NCI-H526 treated with DMSO at 0.1 percent for 48 hours (cell line): ENCODE data around the gene ARF1.

Source experiments
- DNase-seq: peaks from one replicate; lab custom pipeline; 2025; lab: John Stamatoyannopoulos, UW

ARF1 gene

DNA sequence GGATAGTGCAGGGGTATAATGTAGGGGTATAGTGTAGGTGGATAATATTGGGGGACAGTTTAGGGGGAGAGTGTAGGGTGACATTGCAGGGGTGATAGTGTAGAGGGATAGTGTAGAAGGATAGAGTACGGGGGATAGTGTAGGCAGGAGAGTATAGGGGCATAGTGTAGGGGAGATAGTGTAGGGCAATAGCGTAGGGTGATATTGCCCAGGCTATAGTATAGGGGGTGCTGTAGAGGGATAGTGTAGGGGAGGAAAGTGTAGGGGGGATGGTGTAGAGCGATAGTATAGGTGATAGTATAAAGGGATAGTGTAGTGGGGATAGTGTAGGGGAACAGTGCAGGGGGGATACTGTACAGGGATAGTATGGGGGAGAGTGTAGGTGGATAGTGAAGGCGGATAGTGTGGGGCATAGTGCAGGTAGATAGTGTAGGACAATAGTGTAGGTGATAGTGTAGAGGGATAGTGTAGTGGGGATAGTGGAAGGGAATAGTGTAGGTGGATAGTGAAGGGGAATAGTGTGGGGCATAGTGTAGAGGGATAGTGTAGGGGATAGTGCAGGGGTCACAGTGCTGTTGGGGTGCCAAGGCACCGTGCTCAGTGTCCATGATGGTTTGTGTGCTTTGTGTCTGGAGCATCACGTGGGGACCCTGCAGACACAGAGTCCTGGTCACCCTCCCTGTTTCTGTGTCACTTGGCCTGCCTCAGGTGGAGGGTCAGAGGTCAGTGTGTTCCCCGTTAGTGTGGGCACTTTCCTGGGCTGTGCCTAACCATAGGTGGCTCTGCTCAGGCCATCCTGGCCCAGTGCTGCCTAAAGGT is 10.5 kb upstream of the ARF1 start:
- DNase-seq: no peak

DNA sequence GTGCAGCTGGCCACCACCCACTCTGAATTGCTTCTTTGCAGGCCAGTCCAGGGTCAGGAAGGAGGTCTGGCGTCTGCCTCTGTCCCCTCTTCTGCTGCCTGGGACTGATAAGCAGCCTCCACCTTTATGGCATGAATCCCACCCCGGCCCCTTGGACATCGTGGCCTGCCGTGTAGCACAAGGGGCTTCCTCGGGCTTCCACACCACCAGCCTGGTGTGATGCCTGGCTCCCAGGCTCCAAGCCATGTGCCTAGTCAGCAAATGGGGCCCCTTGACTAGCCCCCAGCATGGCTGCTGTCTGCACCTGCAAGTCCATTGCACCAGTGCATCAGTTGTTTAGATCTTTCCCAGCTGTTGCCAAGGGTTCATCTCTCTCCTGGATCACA is 9.9 kb upstream of the ARF1 start:
- no peak for DNase-seq

DNA sequence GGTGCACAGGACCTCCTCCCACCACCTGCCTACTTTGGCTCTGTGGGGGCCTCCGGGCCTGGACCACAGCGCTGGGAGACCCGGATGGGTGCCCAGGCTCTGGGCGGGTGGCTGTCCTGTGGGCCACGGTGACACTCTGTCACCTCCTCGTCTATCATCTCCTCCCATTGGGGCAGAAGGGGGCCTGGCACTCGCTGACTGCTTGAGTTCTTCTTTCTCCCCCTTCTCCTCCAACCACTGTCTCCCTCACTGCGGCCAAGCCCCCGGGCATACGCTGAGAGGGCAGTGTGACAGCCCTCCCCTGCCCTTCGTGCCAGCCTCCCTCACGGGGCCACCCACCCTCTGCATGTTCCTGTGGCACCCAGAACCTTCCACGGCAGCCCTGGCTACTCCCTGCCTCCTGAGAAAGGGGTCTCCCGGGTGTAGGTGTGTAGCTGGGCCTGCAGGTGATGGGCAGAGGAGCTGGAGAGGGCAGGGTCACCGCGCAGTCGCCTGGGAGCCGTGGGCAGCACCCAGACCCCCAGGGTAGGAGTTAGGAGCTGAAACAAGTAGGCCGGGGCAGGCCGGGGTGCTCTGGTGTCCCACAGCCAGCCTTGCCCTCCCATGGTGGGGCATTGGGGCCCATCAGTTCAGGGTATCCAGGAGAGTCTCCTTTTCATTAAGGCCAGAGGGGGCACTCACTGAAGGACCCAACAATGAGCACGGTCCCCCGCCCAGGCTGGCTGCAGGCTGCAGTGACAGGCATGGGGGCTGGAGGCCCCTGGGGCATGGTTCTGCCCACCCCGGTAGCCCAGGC is 9.2 kb upstream of the ARF1 start:
- DNase-seq: no peak

DNA sequence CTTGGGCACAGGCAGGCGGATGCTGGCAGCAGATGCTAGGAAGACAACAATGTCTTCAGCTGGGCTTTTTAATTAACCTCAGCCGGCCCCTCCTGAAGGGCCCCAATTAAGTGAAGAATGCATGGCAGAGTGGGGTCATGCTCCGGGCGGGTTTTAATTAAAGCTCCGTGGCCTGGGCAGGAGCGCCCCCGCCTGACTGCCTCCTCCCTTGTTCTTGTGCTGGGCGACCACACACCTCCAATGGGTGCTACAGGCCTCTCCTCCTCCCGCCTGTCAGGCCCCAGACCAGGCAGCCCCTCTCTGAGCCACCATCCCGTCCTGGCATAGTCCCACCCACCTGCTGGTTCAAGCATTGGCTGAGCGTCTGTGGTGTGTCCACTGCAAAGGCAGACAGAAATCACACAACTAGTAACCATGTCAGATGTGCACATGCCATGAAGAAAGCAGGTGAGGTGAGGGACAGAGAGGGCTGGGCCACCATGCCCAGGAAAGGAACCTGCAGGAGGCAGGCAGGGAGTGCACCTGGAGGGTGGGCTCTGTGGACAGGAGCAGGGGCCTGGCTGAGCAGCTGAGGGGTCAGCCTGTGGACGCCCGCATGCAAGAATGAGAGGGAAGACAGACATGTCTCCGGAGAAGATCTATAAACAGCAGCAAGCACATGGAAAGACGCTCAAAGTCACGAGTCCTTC is 8.5 kb upstream of the ARF1 start:
- DNase-seq: no peak

DNA sequence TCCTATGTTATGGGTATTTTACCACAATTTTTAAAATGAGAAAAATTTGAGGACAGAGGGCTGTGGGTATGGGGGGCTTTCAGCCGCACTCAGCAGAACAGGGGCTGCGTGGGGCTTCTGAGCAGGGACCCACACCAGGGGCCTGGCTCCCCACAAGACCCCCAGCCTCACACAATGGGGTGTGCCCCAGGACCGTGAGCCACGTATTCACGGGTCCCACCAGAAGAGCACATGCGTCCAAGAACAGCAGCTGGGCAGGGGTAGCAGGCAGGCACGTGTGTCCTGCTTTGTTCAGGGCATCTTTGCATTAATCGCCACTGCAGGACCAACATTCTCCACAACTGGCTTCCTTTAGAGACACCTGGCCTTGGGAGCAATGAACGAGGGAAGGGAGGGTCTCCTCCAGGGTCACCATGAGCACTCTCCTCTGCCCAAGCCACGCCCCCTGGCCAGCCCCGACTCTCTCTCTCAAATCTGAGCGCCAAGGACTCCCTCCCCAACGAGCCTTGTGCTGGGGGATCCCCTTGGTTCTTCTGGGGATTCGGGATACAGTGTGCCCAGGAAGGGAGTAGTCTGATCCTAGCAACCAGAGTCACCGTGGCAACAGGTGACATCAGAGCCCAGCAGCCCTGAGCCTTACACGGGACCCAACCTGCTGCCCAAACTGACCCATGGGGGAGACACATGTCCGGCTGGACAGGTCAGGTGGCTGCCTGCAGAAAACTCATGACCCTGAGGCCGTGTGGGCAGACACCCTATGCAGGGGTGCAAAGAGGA is 7.4 kb upstream of the ARF1 start:
- no peak for DNase-seq

DNA sequence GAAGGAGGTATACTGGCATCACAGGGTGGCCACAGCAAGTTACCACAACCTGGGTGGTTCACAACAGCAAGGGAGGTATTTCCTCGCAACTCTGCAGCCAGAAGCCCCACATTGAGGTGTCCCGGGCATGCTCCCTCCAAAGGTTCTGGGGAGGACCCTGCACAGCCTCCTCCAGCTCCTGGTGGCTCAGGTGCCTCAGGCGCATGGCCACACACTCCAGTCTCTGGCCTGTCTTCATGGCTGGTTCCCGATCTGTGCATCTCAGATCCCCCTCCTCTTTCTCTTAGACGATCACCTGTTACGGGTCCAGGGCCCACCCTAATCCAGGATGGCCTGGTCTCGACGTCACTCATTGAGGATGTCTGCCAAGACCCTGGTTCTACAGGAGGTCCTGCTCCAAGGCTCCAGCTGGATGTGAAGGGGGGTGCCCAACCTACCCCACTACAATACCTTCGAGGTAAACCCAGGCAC is 6.7 kb upstream of the ARF1 start:
- no peak for DNase-seq

DNA sequence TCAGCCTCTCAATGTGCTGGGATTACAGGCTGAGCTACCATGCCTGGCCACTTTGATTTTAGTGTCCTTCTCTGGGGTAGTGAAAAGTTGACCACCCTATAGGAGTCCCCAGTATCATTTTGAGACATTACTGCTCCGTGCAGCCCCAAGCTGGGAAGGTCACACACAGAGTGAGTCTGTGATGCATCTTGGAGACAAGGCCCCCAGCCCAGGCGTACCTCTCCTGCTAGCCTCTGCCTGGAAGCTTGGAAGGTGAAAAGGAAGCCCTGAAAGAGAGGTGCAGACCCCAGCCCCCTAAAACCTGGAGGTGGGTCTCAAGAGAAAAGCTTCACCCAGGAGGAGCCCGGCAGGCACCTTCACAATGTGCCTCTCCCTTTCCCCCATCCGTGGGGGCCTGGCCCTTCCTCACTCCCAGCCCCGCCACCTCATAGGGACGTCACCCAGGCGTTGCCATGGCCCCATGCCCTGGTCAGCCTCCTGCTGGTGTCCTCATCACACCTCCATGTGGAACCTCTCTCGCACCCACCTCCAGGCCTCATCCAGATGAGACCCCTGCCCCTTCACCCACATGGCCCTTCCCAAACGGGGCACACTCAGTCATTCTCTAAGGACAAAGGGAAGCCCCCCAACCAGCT is 5.6 kb upstream of the ARF1 start:
- no peak for DNase-seq

DNA sequence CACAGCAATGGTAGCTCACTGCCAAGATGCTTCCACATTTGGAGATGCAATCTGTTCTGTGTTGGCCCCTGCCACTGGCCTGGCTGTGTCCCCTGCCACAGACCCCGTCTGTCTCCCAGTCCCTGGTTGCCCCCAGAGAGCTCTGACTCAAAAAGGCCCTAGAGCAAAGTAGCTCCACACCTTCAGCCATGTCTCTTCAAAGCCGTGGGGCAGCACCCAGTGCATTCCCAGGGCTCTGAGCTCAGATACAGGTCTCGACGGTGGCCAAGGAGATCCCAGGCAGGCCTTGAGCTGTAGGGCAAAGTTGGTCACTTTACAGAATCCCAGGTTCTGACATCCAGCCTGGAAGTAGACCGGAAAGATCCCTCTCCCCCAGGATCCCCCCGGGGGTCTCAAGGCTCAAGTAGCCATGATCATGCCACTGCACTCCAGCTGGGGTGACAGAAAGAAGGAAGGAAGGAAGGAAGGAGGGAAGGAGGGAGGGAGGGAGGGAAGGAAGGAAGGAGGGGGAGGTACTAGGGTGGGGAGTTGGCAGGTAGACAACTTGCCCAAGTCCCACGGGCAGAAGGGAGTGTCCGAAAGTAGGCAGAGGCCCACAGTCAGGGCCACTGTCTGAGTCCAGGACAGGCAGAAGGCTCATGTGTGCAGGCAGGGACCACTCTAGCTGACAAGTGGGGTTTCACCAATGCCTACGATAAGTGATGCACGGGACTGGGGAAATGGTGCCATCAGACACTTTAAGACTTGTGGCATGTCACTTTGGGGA is 4.8 kb upstream of the ARF1 start:
- no peak for DNase-seq

DNA sequence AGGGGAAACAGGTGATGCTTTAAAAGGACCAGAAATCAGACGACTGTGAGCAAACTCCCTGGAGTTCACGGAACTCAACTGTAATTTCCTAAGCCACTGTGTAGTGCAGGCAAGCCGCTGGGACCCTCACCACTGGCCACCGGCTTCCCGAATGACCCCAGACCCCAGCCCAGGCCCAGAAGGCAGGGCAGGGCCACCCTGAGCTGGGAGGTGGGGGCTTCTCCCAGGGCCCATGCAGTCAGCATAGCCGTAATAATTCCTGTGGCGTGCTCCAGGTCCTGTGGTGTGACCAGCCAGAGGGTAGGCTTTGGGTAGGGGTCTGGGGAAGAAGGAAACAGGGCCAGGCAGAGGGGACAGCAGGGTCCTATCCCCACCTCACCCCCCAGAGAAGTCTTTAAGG is 3.5 kb upstream of the ARF1 start:
- DNase-seq: no peak

DNA sequence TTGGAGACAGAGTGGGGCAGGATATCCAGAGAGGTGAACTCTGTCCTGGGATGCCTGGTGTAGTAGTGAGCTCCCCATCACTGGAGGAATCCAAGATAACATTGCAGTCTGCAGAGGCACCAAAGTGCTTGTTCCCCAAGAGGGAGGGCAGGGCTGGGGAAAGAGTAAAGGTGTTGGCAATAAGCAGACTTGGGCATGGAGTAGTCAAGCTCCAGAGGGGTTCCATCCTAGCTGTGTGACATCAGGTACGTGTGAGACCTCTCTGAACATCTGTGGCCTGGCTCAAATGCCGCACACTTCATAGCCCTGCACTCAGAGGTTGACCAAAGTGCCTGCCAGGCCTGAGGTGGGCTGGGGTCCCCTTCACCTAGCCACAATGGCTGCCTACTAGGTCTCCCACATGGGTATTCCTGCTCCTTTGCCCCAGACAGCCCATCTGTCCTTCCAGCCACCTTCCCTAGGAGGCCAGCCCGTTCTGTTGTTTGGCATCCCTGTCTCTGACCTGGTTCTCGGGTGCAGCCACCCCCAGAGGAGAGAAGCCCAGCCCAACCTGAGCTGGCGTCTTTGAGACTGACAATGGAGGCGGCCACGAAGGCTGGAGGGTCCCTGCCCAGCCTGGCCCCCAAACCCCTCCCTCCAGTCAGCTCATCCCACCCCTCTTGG is 2.8 kb upstream of the ARF1 start:
- DNase-seq: no peak

DNA sequence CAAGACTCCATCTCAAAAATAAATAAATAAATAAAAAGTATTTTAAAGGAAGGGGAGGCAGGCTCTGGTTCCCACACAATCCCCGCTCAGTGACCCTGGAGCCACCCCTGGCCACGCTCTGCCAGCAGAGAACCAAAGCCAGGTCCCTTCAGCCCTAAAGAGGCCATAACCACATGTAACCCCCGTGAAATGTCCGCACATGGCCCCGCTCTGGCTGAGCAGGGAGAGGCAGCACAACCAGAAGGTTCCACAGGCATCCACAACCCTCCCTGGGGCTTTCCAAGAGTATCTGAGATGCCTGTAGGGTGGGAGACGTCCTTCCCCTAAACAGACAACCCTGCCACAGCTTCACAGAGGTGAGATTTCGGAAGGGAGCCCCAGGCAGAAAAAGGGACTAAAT is 1.4 kb upstream of the ARF1 start:
- DNase-seq: no peak

DNA sequence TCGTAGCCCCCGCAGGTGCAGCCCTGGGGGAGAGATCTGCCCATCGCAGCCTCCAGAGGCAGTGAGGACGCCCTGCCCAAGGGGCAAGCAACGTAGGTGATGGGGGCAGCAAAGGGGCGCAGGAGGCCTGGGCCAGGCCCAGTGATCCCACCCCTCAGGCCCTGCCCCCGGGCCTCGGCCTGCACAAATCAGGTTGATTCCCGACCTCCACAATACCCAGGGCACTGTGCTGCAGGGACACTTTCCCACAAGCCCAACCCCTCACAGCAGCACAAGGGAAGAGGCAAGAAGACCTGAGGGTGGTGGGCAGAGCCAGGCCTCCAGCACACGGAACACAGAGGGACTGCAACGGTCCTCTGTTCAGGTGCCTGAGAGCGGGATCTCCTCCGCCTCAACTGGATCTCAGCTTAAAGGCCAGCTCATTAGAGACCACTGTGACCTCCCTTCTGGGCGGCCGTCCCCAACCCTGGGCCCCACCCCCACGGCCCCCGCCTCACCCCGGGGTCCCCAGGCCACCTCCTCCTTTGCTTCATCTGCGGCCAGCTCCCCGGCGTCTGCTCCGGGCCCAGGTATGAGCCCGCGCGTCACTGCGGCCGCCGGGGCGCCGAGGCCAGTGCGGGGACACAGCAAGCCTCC is 812 bp upstream of the ARF1 start:
- DNase-seq: no peak

DNA sequence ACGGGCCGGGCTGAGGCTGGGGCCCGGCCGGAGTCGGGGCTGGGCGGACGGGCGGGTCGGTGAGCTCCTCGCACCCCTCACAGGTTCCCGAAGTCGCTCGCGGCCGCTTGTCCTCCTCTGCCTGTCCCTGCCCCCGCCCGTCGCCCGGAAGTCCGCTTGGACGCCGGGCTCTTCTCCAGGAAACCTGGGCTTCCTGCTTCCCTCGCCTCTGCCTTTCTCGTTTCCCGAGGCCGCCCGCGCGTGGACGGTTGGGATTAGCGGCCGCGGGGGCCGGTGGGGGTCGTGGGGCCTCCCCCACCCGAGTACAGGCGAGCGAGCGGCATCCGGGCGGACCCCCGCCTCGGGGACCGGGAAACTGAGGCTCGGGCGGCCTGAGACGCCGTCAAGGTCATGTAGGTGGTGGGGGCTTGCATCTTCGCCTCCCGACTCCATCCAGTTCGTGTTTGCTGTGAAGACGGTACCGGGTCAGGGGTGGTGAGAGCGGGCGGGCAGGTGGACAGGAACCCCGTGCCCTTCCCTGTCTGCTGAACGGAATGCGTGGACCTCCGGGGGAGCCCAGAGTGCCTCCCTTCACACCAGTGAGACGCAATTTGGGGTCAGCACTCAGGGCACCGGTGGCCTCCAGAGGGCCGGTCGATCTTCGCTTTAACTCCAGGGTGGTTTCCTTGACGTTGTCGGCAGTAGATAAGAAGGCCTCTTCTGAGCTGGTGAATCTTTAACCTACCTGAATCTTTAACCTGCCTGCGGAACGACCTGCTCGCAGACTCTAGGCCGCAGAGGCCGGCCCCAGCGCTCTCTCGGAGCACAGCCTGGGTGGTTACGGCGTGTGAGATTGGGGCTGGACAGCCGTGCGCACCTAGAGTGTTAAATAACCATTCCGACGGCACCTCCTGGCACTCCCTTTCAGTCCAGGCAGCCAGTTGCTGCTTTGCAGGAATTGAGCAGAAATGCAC is 686 bp downstream of the ARF1 start:
- DNase-seq: no peak

DNA sequence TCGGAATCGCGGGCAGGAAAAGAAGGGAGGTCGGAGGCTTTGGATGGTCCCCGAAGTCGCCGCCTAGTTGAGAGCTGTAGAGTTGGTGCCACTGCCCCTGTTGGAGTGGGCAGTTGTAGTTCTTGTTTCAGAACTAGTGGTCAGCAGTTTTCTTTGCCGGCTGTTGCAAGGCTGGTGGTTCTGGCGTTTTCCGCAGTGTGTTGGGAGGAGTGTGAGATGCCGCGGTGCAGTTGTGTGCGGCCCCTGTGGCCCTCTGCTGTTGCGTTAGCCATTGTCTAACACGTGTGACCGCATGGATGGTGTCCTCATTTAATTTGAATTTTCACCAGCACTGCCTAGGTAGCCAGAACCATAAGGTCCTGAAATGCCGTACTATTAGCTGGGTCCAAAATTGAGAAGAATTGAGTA is 1.4 kb downstream of the ARF1 start:
- DNase-seq: no peak

DNA sequence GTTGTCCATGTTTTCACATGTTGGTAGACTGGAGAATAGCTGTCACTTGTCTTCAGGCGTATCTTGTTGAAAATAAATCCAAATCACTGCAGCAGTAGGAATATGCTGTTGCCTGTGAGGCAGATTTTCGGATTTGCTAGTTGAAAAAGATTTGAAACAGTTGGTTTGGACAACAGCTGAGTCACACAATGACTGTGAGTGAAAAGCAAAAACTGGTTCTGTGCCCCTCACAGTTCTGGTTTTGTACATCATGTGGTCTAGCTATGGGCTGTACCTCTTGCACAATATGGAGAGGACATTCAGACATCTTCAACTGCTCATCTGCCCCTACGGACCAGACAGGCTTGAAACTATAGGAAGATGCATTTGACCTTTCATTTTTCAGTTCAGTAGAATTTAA is 1.8 kb downstream of the ARF1 start:
- DNase-seq: no peak

DNA sequence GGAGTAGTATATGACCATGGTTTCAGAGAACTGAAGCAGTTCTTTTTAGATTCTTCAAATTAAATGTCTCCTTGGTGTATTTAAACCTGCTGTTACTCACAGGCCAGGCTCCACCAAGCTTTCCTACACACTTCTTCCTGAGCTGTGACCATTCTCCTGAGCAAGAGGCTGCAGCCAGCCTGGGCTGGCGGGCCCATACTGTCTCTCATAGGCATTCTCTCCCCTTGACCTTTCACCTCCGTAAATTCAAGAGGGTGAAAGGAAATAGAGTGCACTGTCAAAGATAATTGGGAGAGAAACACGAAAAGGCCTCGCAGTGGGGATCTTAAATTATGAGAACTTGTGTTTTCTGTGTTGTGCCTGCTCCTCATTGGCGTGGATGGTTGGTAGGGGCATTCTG is 2.3 kb downstream of the ARF1 start:
- no peak for DNase-seq

DNA sequence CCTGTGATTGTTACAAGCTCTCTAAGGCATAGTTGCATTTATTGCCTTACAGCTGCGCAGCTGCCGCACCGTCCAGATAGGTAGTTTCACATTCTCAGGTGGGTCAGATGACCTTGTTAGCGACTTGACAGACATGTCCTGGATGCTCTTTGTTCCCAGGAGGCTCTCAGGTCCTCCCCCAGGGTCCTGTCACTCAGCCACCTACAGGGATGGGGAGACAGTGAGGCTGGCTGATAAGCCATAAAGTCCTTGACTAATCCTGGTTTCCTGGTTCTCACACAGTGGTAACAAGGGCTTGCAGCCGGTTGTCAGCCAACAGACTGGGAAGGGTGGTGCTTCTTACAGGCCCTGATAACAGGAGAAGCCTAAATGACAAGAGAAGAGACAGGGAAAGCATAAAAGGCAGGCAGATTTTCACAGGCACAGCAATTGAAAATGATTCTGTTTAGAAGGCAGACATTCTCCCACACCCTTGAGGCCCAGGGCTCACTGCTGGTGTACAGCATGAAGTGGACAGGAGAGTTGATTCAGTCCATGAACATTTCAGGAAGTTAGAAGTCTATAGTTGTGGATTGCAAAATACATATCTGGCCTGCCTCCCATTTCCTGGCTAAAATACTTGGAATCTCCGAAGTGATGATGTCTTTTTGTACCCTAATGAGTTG is 2.9 kb downstream of the ARF1 start:
- no peak for DNase-seq

DNA sequence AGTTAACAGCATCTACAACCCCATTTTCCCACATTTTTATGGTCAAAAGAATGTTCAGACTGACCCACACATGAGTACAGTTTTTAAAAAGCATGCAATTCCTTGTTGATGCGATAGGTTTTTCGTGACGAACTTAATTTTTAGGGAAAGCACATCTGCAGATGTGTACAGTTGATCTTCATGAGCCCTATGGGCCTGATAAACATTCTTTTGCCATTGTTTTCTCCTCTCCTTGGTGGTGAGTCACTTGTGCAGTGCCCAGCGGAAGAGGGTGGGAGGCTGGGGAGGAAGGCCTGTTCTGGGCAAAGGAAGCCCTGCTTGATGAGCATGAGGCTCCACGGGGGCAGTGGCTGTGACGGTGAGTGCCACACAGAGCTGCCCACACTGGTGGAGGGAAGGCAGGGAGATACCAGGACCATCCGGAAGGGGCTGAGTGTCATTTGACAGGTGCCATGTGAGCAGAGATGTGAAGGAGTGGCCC is 5.3 kb downstream of the ARF1 start:
- no peak for DNase-seq
